Measurements from ENCODE around the gene RUVBL2.
"Not testable (repeated sequence)": the region's sequence is repeated elsewhere in the genome, so short reads cannot be mapped to it uniquely, and the experiment has no call there.

Gene RUVBL2

GRCh38 chr19:49018388-49019241, 24.9 kb downstream of the RUVBL2 start:
- DNase-seq: not testable (repeated sequence)

DNA sequence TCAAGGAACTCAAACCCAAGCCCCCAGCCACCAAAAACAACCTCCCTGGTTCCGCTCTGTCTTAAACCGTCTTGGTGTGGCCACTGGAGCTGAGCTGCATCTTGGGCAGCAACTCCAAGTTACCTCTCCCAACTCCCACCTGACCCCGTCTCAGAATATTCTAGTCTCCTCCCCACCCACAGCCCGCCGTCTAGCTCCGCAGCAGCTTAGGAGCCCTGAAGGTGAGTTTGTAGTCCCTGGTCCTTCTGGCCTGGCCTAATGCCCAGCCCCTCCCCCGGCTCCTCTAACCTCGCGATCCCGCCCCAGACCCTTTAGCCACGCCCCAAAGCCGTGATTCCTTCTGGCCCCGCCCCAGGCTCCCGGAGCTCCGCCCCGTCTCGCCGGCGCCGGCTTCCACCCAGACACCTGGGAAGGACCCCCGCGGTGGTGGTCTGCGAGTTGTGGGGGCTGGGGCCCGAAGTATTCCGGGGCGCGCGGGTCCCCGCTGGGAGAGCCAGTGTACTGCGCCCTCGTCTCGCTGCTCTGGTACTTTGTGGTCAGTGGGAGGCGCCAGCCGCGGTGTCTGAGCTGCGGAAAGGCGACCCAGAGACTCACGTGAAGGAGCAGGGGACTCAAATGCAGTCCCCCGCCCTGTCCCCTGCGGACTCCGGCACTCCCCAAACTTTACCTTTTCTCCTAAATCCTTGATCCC, 25.7 kb downstream of the RUVBL2 start:
- no peak for DNase-seq

DNA sequence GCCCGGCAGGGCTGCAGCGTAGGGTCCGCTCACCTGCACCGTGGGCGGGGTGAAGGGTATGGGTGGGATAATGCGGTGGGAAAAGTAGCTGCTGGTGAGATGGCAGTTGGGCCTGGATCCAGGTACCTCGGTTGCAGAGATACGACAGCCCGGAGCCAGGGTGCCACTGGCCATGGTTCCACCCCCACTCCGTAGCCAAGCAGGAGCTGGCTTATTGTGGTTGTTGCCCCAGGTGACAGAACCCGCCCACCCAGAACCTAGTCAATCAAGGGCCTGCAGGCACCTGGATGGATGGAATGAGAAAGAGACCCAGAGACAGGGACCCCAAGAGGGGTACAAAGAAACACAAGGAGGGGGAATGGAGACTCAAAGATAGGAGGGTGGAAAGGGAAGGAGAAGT, 26.7 kb downstream of the RUVBL2 start:
- no peak for DNase-seq

DNA sequence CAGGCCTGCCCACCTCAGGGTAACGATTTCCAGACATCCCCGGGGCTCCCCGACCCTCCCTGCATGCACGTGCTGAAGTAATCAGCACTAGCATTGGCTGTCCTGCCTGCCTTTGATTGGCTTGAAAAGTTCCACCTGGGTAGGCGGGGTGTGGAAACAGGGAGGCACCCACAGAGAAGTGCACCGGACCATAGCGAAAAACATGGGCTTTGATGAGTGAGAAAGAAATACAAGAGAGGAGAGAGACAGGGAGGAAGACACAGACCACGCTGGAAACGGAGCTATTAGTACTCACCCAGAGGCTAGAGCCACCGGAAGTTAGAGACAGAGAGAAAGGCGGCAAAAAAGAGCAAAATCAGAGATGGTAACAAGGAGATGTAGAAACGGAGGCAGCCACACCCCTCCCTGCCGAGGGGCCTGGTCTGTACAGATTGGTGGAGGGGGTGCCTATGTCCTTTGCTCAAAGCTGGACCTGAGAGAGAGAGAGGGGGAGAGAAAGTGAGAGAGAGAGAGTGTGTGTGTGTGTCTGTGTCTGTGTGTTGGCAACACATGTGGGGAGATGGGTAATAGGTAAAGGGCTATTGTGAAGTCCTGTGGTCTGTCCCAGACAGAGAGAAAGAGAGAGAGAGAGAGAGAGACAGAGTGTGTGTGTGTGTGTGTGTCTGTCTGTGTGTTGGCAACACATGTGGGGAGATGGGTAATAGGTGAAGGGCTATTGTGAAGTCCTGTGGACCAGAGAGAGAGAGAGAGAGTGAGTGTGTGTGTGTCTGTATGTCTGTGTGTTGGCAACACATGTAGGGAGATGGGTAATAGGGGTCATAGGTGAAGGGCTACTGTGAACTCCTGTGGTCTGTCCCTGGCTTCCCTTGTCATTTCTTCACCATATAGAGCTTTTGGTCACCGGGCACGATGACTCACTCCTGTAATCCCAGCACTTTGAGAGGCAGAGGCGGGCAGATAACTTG, 27.5 kb downstream of the RUVBL2 start:
- no peak for DNase-seq

GRCh38 chr19:49022116-49022515, 28.4 kb downstream of the RUVBL2 start:
- no peak for DNase-seq

DNA sequence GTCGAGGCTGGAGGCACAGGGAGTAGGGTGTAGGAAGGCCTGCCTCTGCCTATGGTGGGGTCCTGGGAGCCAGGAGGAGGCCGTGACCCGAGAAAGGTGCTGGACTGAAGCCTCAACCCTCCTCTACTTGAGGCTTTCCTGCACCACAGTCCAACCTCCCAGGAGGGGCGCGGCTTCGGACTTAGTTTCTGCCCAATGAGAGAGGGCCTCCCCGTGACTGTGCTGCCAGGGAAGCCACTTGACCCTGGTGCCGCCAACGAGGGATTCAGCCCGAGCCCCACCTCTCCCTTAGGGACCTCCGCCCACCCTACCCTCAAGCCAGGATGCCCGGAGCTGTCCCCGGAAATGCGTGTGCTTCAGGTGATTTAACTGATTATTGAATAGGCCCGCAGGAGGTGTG, 30.5 kb downstream of the RUVBL2 start, which contains the start of gene CGB3:
Gene CGB3 (minus strand): TSS at position 101 of the 400 bp plus-strand sequence. CDS start 362 bp downstream, outside the sequence.
- not testable (repeated sequence) for DNase-seq

- not testable (repeated sequence) for DNase-seq
These were observed 31.4 kb downstream of the RUVBL2 start for GRCh38 chr19:49025088-49025487.

GRCh38 chr19:49025599-49025998, 31.9 kb downstream of the RUVBL2 start:
- not testable (repeated sequence) for DNase-seq

DNA sequence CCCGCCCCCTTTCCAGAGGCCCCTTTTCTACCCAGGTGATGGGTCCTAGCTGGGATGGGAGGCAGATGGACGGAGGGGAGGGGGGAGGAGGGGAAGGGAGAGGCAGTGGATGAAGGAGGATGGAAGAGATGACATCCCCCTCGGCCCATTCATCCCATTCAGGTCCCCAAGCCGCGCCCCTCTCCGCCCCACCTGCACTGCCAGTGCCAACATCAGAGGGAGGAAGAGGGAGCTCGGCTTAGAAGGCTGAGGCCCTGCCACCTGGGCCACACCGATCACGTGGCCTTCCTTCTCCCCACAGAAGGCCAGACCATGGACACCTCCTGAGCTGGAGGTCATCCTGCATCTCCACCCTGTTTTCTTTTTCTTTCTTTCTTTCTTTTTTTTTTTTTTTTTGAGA, 35.0 kb downstream of the RUVBL2 start:
- DNase-seq: not testable (repeated sequence)

- not testable (repeated sequence) for DNase-seq
These were observed 36.1 kb downstream of the RUVBL2 start for GRCh38 chr19:49029749-49030148.

DNA sequence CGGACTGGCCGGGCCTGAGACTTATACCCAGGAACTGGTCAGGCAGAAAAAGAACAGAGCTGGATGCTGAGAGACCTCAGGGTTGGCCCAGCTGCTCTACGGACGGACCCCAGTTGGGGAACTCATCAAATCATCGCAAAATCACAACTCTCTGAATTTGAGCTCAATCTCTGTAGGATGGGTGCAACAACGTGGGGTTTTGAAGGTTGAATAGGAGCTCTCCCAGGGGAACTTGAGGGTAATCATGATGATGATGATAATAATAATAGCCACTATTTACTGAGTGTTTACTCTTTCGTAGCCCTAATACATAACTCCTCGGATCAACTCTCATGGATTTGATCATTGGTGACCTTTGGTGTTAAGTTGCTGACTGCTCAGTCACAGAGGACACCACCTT, 36.6 kb downstream of the RUVBL2 start:
- DNase-seq: not testable (repeated sequence)

DNA sequence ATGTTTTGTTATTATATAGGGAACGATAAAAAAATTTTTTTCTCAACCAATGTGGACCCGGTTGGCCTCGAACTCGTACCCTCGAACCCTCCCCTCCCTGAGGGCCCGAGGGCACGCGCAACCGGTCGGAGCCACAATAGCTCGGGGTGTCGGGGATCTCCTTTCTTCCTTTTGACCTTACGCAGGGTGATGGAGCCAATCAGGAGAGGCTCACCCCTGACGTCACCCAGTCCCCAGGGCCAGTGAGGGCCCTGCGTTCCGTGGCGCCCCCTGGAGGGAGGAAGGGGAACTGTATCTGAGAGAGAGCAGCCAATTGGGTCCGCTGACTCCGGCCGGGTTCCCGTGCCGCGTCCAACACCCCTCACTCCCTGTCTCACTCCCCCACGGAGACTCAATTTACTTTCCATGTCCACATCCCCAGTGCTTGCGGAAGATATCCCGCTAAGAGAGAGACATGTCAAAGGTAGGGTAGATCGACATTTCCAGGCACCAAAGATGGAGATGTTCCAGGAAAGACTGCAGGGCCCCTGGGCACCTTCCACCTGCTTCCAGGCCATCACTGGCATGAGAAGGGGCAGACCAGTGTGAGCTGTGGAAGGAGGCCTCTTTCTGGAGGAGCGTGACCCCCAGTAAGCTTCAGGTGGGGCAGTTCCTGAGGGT, 38.1 kb downstream of the RUVBL2 start, which contains the start of gene CGB2:
Gene CGB2 (plus strand): TSS at position 249 of the 660 bp plus-strand sequence. CDS start 206 bp downstream, at position 455.
- not testable (repeated sequence) for DNase-seq

DNA sequence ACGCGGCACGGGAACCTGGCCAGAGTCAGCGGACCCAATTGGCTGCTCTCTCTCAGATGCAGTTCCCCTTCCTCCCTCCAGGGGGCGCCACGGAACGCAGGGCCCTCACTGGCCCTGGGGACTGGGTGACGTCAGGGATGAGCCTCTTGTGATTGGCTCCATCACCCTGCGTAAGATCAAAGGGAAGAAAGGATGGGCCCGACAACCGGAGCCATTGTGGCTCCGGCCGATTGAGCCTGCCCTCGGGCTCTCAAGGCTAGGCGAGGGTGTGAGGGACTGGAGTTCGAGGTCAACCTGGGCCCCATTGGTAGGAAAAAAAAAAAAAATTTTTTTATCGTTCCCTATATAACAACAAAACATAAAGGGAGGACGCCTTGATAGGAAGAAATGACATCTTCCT, 43.1 kb downstream of the RUVBL2 start, which contains the start of gene CGB1:
Gene CGB1 (minus strand): TSS at position 81 of the 400 bp plus-strand sequence. CDS start 184 bp downstream, outside the sequence.
- DNase-seq: not testable (repeated sequence)

DNA sequence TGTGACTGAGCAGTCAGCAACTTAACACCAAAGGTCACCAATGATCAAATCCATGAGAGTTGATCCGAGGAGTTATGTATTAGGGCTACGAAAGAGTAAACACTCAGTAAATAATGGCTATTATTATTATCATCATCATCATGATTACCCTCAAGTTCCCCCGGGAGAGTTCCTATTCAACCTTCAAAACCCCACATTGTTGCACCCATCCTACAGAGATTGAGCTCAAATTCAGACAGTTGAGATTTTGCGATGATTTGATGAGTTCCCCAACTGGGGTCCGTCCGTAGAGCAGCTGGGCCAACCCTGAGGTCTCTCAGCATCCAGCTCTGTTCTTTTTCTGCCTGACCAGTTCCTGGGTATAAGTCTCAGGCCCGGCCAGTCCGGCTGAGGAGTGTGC, 44.4 kb downstream of the RUVBL2 start:
- DNase-seq: not testable (repeated sequence)

DNA sequence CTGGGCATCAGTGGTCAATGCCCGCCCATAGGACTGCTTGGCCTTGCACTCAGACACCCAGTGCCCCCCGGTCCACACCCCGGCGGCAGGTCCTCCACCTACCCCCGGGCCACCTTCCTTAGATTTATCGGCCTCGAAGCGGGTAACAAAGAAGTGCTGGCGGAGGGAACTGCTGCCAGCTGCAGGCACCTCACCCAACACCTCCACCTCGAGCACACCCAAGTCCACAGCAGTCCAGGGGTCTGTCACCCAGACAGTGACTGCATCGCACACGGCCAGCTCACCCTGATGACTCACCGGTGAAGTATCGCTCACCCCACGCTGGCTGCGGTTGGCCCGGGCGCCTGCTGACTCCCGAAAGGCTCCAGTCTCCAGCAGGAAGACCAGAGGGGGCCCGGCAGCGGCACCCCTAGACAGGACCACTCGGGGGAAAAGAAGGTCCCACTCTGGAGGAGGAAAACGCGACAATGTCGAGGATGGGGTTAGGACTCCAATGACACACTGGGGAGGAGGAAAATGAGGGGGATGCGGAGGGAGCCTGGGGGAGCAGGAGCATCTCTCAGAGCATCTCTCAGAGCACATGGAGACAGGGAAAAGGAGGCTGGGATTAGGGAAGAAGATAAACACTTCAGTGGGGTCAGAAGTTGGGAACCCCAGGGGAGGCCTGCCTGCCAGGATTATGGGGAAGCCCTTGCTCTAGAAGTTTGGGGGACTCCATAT, 45.0 kb downstream of the RUVBL2 start:
- not testable (repeated sequence) for DNase-seq

DNA sequence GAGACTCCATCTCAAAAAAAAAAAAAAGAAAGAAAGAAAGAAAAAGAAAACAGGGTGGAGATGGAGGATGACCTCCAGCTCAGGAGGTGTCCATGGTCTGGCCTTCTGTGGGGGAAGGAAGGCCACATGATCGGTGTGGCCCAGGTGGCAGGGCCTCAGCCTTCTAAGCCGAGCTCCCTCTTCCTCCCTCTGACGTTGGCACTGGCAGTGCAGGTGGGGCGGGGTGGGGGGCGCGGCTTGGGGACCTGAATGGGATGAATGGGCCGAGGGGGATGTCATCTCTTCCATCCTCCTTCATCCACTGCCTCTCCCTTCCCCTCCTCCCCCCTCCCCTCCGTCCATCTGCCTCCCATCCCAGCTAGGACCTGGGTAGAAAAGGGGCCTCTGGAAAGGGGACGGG, 46.0 kb downstream of the RUVBL2 start:
- not testable (repeated sequence) for DNase-seq

DNA sequence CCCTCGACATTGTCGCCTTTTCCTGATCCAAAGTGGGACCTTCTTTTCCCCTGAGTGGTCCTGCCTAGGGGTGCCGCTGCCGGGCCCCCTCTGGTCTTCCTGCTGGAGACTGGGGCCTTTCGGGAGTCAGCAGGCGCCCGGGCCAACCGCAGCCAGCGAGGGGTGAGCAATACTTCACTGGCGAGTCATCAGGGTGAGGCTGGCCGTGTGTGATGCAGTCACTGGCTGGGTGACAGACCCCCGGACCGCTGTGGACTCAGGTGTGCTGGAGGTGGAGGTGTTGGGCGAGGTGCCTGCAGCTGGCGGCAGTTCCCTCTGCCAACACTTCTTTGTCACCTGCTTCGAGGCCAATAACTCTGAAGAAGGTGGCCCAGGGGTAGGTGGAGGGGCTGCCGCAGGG, 48.5 kb downstream of the RUVBL2 start:
- no peak for DNase-seq

GRCh38 chr19:49042666-49043065, 49.0 kb downstream of the RUVBL2 start:
- not testable (repeated sequence) for DNase-seq

DNA sequence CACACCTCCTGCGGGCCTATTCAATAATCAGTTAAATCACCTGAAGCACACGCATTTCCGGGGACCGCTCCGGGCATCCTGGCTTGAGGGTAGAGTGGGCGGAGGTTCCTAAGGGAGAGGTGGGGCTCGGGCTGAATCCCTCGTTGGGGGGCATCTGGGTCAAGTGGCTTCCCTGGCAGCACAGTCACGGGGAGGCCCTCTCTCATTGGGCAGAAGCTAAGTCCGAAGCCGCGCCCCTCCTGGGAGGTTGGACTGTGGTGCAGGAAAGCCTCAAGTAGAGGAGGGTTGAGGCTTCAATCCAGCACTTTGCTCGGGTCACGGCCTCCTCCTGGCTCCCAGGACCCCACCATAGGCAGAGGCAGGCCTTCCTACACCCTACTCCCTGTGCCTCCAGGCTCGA, 49.9 kb downstream of the RUVBL2 start, which contains the start of gene CGB5:
Gene CGB5 (plus strand): TSS at position 301 of the 400 bp plus-strand sequence. CDS start 362 bp downstream, outside the sequence.
- not testable (repeated sequence) for DNase-seq

DNA sequence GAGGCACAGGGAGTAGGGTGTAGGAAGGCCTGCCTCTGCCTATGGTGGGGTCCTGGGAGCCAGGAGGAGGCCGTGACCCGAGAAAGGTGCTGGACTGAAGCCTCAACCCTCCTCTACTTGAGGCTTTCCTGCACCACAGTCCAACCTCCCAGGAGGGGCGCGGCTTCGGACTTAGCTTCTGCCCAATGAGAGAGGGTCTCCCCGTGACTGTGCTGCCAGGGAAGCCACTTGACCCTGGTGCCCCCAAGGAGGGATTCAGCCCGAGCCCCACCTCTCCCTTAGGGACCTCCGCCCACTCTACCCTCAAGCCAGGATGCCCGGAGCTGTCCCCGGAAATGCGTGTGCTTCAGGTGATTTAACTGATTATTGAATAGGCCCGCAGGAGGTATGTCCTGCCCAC, 55.3 kb downstream of the RUVBL2 start, which contains the start of gene CGB8:
Gene CGB8 (minus strand): TSS at position 101 of the 400 bp plus-strand sequence. CDS start 372 bp downstream, outside the sequence.
- not testable (repeated sequence) for DNase-seq

DNA sequence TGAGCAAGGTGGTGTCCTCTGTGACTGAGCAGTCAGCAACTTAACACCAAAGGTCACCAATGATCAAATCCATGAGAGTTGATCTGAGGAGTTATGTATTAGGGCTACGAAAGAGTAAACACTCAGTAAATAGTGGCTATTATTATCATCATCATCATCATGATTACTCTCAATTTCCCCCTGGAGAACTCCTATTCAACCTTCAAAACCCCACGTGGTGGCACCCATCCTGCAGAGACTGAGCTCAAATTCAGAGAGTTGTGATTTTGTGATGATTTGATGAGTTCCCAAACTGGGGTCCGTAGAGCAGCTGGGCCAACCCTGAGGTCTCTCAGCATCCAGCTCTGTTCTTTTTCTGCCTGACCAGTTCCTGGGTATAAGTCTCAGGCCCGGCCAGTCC, 56.1 kb downstream of the RUVBL2 start:
- not testable (repeated sequence) for DNase-seq

Data from NCI-H1417 treated with DMSO at 0.1 percent for 48 hours (cell line).